ENCODE data around the gene DHRS7C. TPM values are rescaled to one million over a fixed set of nuclear protein-coding genes. Genes with fewer than 3 reads are reported as not detected.
"Not testable (repeated sequence)": the region's sequence is repeated elsewhere in the genome, so short reads cannot be mapped to it uniquely, and the experiment has no call there.

The DHRS7C gene
- total RNA-seq, 2 donors from 2014 or later: not detected

DNA sequence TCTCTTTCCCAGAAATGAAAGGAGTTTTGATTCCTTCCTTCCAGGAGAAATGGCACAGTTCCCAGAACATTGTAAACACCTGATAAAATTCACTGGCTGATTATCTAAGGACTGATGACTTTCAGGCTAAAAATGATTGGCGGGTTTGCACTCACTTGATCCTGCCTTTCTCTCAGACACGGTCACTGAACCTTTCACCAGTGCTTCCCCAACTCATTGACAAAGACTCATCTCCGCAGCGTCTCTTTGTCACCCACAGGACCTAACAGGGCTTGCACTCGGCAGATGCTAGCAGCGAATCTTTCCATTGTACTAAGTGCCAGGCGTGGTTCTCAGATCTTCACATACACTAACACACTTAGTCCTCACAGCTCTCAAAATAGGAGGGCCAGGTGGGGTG lies 7.3 kb upstream of the DHRS7C start:
- Mint-ChIP-seq H3K9me3 (no peaks in the 10 kb centered on the region), H3K4me3 (no peak overlapping the region), H3K27me3 (peaks cover 19 to 21% of the 10 kb centered on the region in 2 donors), H3K4me1 (ENCODE audit: low read depth in 2 of 2) (no peaks in the 10 kb centered on the region), H3K27ac (no peak overlapping the region), H3K36me3 (no peaks in the 10 kb centered on the region)
- DNase-seq (ENCODE audit: low spot score) (no peak), ATAC-seq (no peak)

DNA sequence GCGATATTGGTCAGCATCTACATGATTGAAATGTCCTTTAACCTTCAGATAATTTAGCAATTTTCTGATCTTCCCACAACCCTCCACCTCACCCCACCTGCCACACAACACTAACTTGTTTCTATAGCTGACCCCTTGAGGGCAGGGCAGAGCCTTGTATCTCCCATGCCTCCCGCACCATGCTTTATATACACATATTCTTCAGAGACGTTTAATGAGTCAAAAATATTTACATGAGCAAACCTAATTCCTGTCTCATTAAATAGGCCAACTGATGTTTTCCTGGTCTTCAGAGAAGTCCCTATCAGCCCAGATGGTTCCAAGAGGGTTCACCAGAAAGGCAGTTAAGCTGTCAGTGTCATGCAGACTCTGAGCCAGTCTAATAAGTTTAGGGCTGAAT lies 6.6 kb upstream of the DHRS7C start:
- Mint-ChIP-seq H3K36me3 (no peaks in the 10 kb centered on the region), H3K4me3 (no peak overlapping the region), H3K27me3 (peaks cover 16 to 21% of the 10 kb centered on the region in 2 donors), H3K9me3 (no peaks in the 10 kb centered on the region), H3K27ac (no peak overlapping the region), H3K4me1 (ENCODE audit: low read depth in 2 of 2) (no peaks in the 10 kb centered on the region)
- DNase-seq (ENCODE audit: low spot score) (no peak), ATAC-seq (no peak)

DNA sequence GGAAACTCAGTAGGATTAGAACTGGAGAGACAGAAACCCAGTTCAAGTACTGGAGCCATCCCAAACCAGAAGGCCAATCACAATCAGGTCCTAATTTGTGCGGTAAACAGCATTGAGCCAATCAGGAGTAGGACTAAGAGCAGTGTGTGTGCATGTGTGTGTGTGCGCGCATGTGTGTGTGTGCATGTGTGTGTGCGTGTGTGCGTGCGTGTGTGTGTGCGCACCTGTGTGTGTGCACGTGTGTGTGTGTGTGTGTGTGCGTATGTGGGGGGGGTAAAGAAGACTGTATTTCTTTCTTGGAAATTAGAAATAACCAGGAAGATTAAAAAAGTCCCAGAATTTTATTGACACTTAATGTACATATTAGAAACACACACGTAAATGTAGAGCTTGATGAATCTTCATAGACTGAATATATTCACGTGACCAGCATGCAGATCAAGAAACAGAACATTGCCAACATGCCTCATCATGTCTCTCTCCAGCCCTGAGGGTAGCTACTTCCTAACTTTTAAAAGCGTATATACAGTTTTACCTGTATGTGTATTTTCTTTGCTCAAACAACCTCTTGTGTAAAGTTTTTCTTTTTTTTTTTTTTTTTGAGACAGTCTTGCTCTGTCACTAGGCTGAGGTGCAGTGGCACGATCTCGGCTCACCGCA lies 919 bp upstream of the DHRS7C start:
- Mint-ChIP-seq H3K27ac (no peak overlapping the region), H3K4me1 (ENCODE audit: low read depth in 2 of 2) (no peaks in the 10 kb centered on the region), H3K36me3 (no peaks in the 10 kb centered on the region), H3K4me3 (no peak overlapping the region), H3K27me3 (peaks cover 7 to 13% of the 10 kb centered on the region in 2 donors), H3K9me3 (no peaks in the 10 kb centered on the region)
- DNase-seq (ENCODE audit: low spot score) (no peak), ATAC-seq (no peak)

DNA sequence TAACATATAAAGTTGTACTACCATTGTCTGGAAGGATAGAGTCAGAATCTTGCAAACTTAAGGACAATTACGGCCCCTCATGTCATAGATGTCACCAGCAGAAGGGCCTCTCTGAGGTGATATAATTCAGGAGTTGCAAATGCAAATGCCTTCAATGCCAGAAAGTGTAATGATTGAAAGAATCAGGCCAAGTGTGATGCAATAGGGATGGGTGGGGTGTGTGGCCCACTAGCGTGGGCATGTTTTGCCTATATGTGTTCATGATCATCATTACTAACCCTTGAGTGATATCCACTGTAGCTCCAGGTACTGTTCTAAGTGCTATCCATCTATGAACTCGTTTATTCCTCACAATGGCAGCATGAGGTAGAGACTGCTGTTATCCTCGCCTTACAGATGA lies 1.1 kb downstream of the DHRS7C start:
- H3K4me1 Mint-ChIP-seq (ENCODE audit: low read depth in 2 of 2): no peaks in the 10 kb centered on the region
- H3K27me3 Mint-ChIP-seq: peaks cover 8 to 11% of the 10 kb centered on the region in 2 donors
- no peaks in the 10 kb centered on the region for H3K9me3 Mint-ChIP-seq
- ATAC-seq (no peak), DNase-seq (ENCODE audit: low spot score) (no peak)
- no peaks in the 10 kb centered on the region for H3K36me3 Mint-ChIP-seq
- no peak overlapping the region for H3K27ac Mint-ChIP-seq
- no peak overlapping the region for H3K4me3 Mint-ChIP-seq

DNA sequence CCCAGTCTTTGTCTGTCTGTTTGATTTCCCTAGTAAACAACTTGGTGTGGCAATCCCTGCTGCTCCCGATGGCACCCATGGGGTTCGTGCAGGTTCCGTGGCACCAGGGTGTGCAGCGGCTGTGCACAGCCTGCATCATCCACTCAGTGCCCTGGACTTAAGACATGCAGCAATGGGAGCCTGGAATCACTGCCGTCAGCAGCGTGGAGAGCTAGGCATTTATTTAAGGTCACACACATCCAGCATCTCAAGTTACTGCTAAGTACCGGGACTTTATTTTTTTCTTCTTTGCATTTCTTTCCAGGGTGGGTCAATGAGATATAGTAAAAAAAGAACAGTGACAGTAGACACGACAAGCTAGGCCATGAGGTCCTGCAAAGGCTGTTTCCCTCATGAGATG lies 2.8 kb downstream of the DHRS7C start:
- no peak for ATAC-seq
- H3K36me3 Mint-ChIP-seq: no peaks in the 10 kb centered on the region
- peaks cover 8 to 16% of the 10 kb centered on the region in 2 donors for H3K27me3 Mint-ChIP-seq
- H3K27ac Mint-ChIP-seq: no peak overlapping the region
- no peak for DNase-seq (ENCODE audit: low spot score)
- no peak overlapping the region for H3K4me3 Mint-ChIP-seq
- no peaks in the 10 kb centered on the region for H3K9me3 Mint-ChIP-seq
- H3K4me1 Mint-ChIP-seq (ENCODE audit: low read depth in 2 of 2): no peaks in the 10 kb centered on the region

DNA sequence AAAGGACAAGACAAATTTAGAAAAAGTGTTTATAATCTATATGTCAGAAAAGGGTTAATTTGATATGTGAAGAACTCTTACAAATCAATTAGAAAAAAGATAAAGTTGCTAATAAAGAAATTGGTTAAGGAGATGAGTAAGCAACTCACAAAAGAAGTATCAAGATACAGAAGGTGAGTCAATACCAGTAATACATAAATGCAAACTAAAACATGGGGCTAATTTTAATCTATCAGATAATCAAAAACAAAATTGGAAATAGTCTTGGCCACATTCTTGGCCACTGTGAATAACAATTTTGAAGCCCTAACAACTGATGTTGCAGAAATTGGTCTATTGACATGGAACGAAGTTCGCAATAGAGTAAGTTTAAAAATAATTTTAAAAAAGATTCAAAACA lies 6.8 kb downstream of the DHRS7C start:
- DNase-seq (ENCODE audit: low spot score): no peak
- no peaks in the 10 kb centered on the region for H3K9me3 Mint-ChIP-seq
- H3K27me3 Mint-ChIP-seq: peaks cover 18 to 38% of the 10 kb centered on the region in 2 donors
- no peak overlapping the region for H3K4me3 Mint-ChIP-seq
- no peaks in the 10 kb centered on the region for H3K36me3 Mint-ChIP-seq
- no peak for ATAC-seq
- H3K4me1 Mint-ChIP-seq (ENCODE audit: low read depth in 2 of 2): no peaks in the 10 kb centered on the region
- H3K27ac Mint-ChIP-seq: no peak overlapping the region

DNA sequence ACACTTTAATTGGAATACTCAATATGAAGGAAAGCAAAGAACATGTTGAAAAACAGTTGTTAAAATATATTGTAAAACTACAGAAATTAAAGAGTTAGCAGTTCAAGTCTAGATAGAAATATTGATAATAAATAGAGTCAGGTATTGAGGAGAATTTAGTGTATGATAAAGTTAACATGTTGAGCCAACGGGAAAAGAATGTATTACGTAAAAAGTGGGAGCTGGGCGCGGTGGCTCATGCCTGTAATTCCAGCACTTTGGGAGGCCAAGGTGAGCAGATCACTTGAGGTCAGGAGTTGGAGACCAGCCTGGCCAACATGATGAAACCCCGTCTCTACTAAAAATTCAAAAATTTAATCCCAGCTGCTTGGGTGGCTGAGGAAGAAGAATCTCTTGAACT lies 7.9 kb downstream of the DHRS7C start:
- DNase-seq (ENCODE audit: low spot score); H3K36me3 Mint-ChIP-seq; H3K4me1 Mint-ChIP-seq (ENCODE audit: low read depth in 2 of 2); H3K9me3 Mint-ChIP-seq; H3K4me3 Mint-ChIP-seq; ATAC-seq; H3K27ac Mint-ChIP-seq: not testable (repeated sequence)
- H3K27me3 Mint-ChIP-seq: peaks cover 18 to 37% of the 10 kb centered on the region in 2 donors

DNA sequence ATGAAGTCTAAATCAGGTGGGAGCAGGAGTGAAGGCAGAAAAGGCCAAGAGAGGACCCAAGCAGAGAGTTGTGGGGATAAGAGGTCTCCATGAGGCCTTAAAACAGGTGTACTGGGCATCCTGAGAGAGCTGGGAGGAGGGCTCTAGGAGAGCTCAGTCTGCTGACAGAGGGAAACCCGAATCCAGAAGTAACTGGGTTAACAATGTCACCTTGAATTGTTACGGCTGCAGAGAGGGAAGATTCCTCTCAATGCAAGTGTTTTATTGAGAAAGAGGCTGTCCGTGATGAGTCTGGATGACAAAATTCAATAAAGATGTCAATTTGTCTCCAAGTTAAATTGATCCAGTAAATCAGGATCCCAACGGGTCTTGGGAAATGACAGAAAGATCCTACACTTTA lies 8.3 kb downstream of the DHRS7C start:
- no peaks in the 10 kb centered on the region for H3K9me3 Mint-ChIP-seq
- peaks cover 18 to 37% of the 10 kb centered on the region in 2 donors for H3K27me3 Mint-ChIP-seq
- no peaks in the 10 kb centered on the region for H3K4me1 Mint-ChIP-seq (ENCODE audit: low read depth in 2 of 2)
- H3K4me3 Mint-ChIP-seq: no peak overlapping the region
- H3K27ac Mint-ChIP-seq: no peak overlapping the region
- ATAC-seq (no peak), DNase-seq (ENCODE audit: low spot score) (no peak)
- no peaks in the 10 kb centered on the region for H3K36me3 Mint-ChIP-seq

DNA sequence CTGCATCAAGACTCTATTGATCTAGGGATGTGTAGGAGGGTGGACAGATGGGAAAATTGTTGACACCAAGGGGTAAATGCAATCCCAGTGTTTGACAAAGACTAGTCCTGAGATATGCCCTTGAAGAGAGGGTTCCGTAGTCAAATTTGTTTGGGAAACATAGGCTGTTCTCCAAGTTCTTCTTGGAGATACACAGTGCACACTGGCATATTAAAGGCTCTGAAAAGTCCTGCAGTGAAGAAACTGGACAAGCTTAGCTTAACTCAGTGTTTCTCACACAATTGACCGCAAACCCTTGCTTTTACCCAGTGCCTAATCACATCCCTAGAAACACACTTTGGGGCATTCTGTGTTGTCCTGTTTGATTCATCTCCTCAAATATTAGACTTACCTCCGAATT lies 10.8 kb downstream of the DHRS7C start:
- Mint-ChIP-seq H3K4me3 (no peak overlapping the region), H3K4me1 (ENCODE audit: low read depth in 2 of 2) (no peaks in the 10 kb centered on the region), H3K9me3 (no peaks in the 10 kb centered on the region), H3K27ac (no peak overlapping the region), H3K27me3 (peaks cover 25 to 36% of the 10 kb centered on the region in 2 donors), H3K36me3 (no peaks in the 10 kb centered on the region)
- no peak for DNase-seq (ENCODE audit: low spot score)
- no peak for ATAC-seq

DNA sequence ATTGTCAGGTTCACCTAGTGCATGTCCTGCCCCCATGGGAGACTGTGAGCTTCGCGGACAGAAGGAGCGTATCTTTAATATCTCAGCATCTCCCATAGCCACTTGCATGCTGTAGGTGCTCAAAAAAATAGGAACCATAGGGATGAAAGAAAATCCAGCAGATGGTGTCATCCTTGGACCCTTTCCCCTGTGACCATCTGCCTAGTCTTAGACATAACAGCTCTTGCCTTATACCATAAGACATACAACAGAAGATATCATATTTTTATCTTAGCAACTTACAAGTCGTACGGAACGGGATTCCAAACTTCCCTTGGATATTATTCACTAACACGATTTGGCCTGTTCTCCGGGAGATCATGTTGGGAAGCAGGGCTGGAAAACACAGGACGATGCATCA lies 14.5 kb downstream of the DHRS7C start:
- H3K27me3 Mint-ChIP-seq: peaks cover 15 to 18% of the 10 kb centered on the region in 2 donors
- ATAC-seq: no peak

DNA sequence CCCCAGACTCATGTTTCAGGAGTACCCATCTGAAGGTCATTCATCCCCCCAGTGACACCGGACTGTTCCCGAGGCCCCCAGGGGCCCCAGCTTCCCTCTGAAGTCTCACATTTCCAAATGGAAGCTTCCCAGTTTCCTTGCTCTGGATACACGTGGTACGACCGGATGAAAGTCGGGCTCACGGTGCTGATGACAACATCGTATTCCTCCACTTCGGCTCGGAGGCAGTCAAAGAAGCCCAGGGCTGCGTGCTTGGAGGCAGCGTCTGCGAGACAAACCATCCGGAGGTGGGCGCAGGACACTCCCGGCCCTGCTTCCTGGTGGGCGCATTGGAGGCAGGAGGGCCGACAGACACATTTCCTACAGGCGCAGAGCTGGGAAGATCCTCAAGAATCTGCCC lies 18.7 kb downstream of the DHRS7C start:
- H3K27me3 Mint-ChIP-seq: peaks cover 0 to 13% of the 10 kb centered on the region in 2 donors
- no peaks in the 10 kb centered on the region for H3K4me1 Mint-ChIP-seq (ENCODE audit: low read depth in 2 of 2)
- ATAC-seq (no peak), DNase-seq (ENCODE audit: low spot score) (no peak)
- H3K36me3 Mint-ChIP-seq: no peaks in the 10 kb centered on the region
- no peak overlapping the region for H3K4me3 Mint-ChIP-seq
- H3K27ac Mint-ChIP-seq: no peak overlapping the region
- H3K9me3 Mint-ChIP-seq: no peaks in the 10 kb centered on the region

More for the DNA sequence above, 14.5 kb downstream of the DHRS7C start:
- no peak overlapping the region for H3K4me3 Mint-ChIP-seq
- no peak overlapping the region for H3K27ac Mint-ChIP-seq
- DNase-seq (ENCODE audit: low spot score): no peak
- H3K36me3 Mint-ChIP-seq: no peaks in the 10 kb centered on the region
- H3K4me1 Mint-ChIP-seq (ENCODE audit: low read depth in 2 of 2): no peaks in the 10 kb centered on the region
- no peaks in the 10 kb centered on the region for H3K9me3 Mint-ChIP-seq

DNA sequence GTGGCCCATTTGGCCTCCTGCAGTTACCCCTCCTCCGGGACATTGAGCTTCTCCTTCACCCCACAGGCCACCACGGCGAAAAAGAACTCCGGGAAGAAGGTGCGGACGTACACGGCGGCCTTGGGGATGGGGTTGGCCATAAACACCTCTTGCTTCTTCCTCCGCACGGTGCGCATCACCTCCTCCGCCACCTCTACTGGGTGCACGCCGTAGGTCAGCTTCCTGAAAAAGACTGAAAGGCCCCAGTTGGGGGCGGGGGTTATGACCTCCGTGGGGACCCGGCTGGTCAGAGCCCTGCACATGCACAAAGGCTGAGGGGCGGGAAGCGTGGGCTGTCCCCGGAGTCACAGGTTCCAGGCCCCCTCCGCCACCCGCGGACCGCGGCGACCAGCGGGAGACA lies 19.9 kb downstream of the DHRS7C start:
- Mint-ChIP-seq H3K9me3 (no peaks in the 10 kb centered on the region), H3K27ac (no peak overlapping the region)
- no peak for ATAC-seq

DNA sequence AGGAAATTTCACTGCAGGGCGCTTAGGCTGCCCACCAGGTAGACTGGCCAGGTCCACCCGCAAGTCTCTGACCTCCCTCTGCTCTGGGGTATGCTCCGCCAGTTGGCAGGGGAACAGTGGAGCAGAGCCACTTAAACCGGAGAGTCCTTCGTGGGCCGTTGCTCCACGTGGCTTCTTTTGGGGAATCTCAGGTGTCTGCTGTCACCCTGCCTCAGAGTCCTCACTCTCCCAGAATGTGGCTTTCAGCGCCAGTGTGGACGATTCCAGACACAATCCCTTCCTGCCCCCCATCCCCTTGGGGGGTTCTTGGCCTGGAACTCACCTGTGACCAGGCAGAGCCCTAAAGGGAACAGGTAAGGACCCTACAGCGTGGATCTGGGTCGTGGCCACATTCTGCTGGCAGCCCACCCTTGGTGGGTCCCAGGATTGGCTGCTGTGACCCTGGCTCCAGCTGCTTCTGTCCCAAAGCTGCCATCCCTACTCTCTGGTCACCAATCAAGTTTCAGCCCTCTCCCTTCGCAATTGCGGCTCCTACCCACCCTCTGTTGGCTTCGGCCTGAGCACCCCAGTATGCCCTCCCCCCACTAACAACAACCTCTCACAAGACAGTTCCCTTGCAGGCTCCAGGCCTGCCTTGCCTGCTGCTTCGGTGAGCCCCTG lies 22.2 kb downstream of the DHRS7C start:
- ATAC-seq (no peak), DNase-seq (ENCODE audit: low spot score) (no peak)
- H3K27ac Mint-ChIP-seq: no peak overlapping the region
- H3K27me3 Mint-ChIP-seq: peaks cover 11 to 14% of the 10 kb centered on the region in 2 donors
- no peak overlapping the region for H3K4me3 Mint-ChIP-seq
- no peaks in the 10 kb centered on the region for H3K4me1 Mint-ChIP-seq (ENCODE audit: low read depth in 2 of 2)
- no peaks in the 10 kb centered on the region for H3K9me3 Mint-ChIP-seq
- H3K36me3 Mint-ChIP-seq: no peaks in the 10 kb centered on the region

More for the DNA sequence above, 19.9 kb downstream of the DHRS7C start:
- Mint-ChIP-seq H3K4me3 (no peak overlapping the region), H3K27me3 (peaks cover 2 to 3% of the 10 kb centered on the region in 2 donors), H3K36me3 (no peaks in the 10 kb centered on the region), H3K4me1 (ENCODE audit: low read depth in 2 of 2) (no peaks in the 10 kb centered on the region)
- no peak for DNase-seq (ENCODE audit: low spot score)

DNA sequence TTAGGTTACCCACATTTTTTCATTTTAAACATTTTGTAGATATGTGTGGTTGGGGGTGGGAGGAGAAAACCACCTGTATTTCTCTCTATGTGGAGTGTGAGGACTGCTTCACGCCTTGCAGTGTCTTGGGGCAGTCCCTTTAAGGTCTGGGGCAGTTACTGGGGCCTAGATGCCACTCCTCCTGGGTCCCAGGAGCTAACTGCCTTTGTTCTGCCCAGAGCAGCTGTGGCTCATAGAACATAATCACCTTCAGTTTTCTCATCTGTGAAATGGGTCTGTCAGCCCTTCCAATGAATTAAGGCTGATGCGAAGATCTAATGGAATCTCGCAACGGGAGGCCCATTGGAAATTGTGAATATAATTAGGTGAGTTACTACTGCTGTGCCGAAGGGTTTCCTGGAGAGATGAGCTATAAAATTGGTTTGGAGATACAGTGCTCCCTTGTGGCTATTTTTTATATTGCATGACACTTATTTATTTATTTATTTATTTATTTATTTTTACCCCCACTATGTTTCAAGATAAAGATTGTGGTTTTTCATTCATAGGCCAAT lies 22.9 kb downstream of the DHRS7C start:
- DNase-seq (ENCODE audit: low spot score): no peak
- Mint-ChIP-seq H3K4me3 (no peak overlapping the region), H3K4me1 (ENCODE audit: low read depth in 2 of 2) (no peaks in the 10 kb centered on the region), H3K36me3 (no peaks in the 10 kb centered on the region), H3K9me3 (no peaks in the 10 kb centered on the region), H3K27me3 (peaks cover 14 to 21% of the 10 kb centered on the region in 2 donors), H3K27ac (no peak overlapping the region)
- ATAC-seq: no peak
